Cardiac septum (tissue), 1 donor: ENCODE results near the gene SDF2. TPM values are rescaled to one million over a fixed set of nuclear protein-coding genes. Genes with fewer than 3 reads are reported as not detected.
A peak's percentile ranks its signal among the peaks of the same experiment; 100 is the strongest.

Experiments used
- DNase-seq: peaks from one replicate; pipeline ENCODE4 v3.0.0-alpha.2; 2020; ENCODE audit warnings: low spot score
- intact Hi-C: fragments of 100-400 bp; cut with DNase I; formaldehyde crosslinking; loops from one replicate; pipeline ENCODE4 v1.14.0; 2022
- total RNA-seq: library from RNA; stranded (reverse); fragmentation: NEBNext Ultra II Directional; extraction: Animal tissue kit (Norgen Biotek cat#: 25700); gene quantifications from one replicate; pipeline ENCODE4 v1.2.1, GENCODE V29; 2021
- donor health status: DM: no; HTN: no; CAD: no.

The SDF2 gene
- total RNA-seq, 1 donor from 2014 or later: 26.6 TPM

DNA sequence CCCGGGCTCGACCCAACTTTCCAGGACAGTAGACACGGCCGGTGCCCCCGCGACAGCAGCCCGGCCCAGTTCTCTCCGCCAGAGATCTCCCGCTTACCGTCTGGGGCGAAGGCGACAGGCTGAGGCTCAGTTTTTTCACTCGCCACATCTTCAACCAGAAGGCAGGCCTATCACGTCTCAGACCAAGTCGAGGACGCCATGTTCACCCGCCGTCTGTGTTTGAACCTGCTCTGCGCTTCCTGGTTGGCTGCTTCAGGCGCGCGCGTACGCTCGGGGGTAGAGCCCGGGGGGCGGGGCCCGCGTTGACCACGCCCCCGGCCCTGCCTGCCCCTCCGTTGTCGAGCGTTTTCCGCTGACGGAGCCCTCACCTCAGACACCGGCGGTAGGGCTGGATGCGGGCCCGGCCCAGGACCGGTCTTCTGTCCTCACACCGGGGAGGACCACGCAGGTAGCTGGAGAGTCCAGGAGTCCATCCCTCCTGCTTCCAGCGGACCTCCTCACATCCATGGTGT, 62.9 kb downstream of the SDF2 start, which contains the start of gene SPAG5:
Gene SPAG5 (minus strand): TSS at position 227 of the 512 bp plus-strand sequence. CDS start 79 bp downstream, at position 148.
- DNase-seq: peak; percentile 97
- intact Hi-C loops: no loop called here

- intact Hi-C loops: no loop called here
Measured at GRCh38 chr17:28598389-28598788, 63.3 kb downstream of the SDF2 start.

More at GRCh38 chr17:28598389-28598788, 63.3 kb downstream of the SDF2 start:
- no peak for DNase-seq

Other genes with a start within 250 kb of the SDF2 start
- not detected for gene SLC13A2, start 188.3 kb downstream of the SDF2 start, total RNA-seq
- not detected for gene FOXN1, start 155.6 kb downstream of the SDF2 start, total RNA-seq
- gene UNC119, start 109.3 kb downstream of the SDF2 start, total RNA-seq: 16.0 TPM
- 51.5 TPM for gene PIGS, start 90.4 kb downstream of the SDF2 start, total RNA-seq
- 326 TPM for gene ALDOC, start 85.0 kb downstream of the SDF2 start, total RNA-seq
- gene SPAG5, start 62.9 kb downstream of the SDF2 start, total RNA-seq: 0.78 TPM
- gene RSKR, start 47.7 kb downstream of the SDF2 start, total RNA-seq: 6.8 TPM
- 70.4 TPM for gene BLTP2, start 16.7 kb downstream of the SDF2 start, total RNA-seq
- 48.4 TPM for gene SUPT6H, start 299 bp upstream of the SDF2 start, total RNA-seq
- gene PROCA1, start 50.0 kb upstream of the SDF2 start, total RNA-seq: 2.0 TPM
- 15.3 TPM for gene RAB34, start 56.0 kb upstream of the SDF2 start, total RNA-seq
- 725 TPM for gene RPL23A, start 58.1 kb upstream of the SDF2 start, total RNA-seq
- 2.4 TPM for gene TLCD1, start 64.3 kb upstream of the SDF2 start, total RNA-seq
- 0.78 TPM for gene NEK8, start 66.9 kb upstream of the SDF2 start, total RNA-seq
- gene TRAF4, start 82.1 kb upstream of the SDF2 start, total RNA-seq: 2.8 TPM
- gene FAM222B, start 180.9 kb upstream of the SDF2 start, total RNA-seq: 18.6 TPM
- 31.3 TPM for gene ERAL1, start 193.1 kb upstream of the SDF2 start, total RNA-seq
- 80.4 TPM for gene FLOT2, start 235.8 kb upstream of the SDF2 start, total RNA-seq
- 3.0 TPM for gene DHRS13, start 241.2 kb upstream of the SDF2 start, total RNA-seq